Body of pancreas (tissue), 4 donors: Measurements from ENCODE around the gene ZNF576.

Source experiments
- CTCF ChIP-seq, 7 experiments: fragments of 450-650 bp in 4 of 7; fragments of 200-600 bp in 3 of 7; sonication (generic) in 3 of 7; IDR thresholded peaks; one replicate each; pipeline ENCODE4 v1.5.1; 2016 to 2019; ENCODE audit warnings: antibody characterized with exemption in 7 of 7
- POLR2A ChIP-seq, 3 donors: fragments of 450-650 bp; IDR thresholded peaks; one replicate each; pipeline ENCODE4 v1.6.1; 2016; ENCODE audit warnings: antibody characterized with exemption in 3 of 3, mild to moderate bottlenecking in 2 of 3

GRCh38 chr19:43609872-43610271 lies 13.5 kb downstream of the ZNF576 start:
- TF ChIP-seq CTCF (IDR thresholded peaks at IDR 0.05) (no peak), POLR2A (IDR thresholded peaks at IDR 0.05) (no peak)
